Fibroblast of lung (primary cell): ENCODE data around the gene COL25A1.

Experiments
- EZH2 ChIP-seq: IDR thresholded peaks from 2 replicates; pipeline ENCODE4 v1.5.1; 2012; ENCODE audit warnings: low read length, control low read depth, mild to moderate bottlenecking; ENCODE audit errors: missing control alignments
- TF ChIP-seq, protein P1 (sequence below), 2 donors: IDR thresholded peaks in 1 of 2; conservative IDR thresholded peaks in 1 of 2; 1 replicate in 1 of 2; 2 replicates in 1 of 2; pipeline ENCODE4 v1.5.1; 2011 to 2012; ENCODE audit warnings: low read length in 2 of 2, control low read depth in 1 of 2, inconsistent platforms in 1 of 2, low read depth in 1 of 2, mild to moderate bottlenecking in 1 of 2

DNA sequence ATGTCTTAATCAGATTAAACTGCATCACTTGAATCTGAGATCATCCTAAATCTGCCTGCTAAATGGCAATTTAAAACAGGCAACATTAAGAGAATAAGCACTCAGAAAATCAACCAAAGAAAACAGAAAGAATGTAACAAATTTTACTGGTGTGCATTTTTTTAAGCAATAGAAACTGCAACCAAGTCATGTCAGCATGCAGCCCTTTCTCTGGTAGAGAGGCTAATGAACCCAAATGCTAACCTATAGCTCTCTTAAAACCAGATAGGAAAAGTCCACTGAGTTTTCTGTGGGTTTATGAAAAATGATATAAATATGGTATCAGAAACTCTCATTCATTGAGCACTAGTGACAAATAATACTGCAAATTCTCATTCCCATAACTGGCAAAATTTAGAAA, 35.6 kb downstream of the COL25A1 start:
- no peak for TF ChIP-seq EZH2
- TF ChIP-seq, protein P1, sequence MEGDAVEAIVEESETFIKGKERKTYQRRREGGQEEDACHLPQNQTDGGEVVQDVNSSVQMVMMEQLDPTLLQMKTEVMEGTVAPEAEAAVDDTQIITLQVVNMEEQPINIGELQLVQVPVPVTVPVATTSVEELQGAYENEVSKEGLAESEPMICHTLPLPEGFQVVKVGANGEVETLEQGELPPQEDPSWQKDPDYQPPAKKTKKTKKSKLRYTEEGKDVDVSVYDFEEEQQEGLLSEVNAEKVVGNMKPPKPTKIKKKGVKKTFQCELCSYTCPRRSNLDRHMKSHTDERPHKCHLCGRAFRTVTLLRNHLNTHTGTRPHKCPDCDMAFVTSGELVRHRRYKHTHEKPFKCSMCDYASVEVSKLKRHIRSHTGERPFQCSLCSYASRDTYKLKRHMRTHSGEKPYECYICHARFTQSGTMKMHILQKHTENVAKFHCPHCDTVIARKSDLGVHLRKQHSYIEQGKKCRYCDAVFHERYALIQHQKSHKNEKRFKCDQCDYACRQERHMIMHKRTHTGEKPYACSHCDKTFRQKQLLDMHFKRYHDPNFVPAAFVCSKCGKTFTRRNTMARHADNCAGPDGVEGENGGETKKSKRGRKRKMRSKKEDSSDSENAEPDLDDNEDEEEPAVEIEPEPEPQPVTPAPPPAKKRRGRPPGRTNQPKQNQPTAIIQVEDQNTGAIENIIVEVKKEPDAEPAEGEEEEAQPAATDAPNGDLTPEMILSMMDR (conservative IDR thresholded peaks at IDR 0.05 in 1 of 2, IDR thresholded peaks at IDR 0.05 in 1 of 2; ENCODE audit: low read depth in 1 of 2, low read length in 2 of 2), result no peak
